ENCODE results near the gene MAPK7. TPM values are rescaled to one million over a fixed set of nuclear protein-coding genes. Genes with fewer than 3 reads are reported as not detected.

The MAPK7 gene
- total and polyA plus RNA-seq, 2 donors (not counting 3 experiments of a cell fraction or from before 2014, with no cell fraction given) = 16.8 to 30.7 TPM

GRCh38 chr17:19365833-19366636 is 12.3 kb upstream of the MAPK7 start:
- BruUV-seq (replicated peaks) = no TSS peak
- dilution Hi-C loops (cut with MboI; ENCODE audit: extremely low pct_ligation_motif_present, low sequenced_read_pairs) = no loop called here

More at GRCh38 chr17:19365833-19366636, 12.3 kb upstream of the MAPK7 start:
- no peak for TF ChIP-seq MAX (IDR thresholded peaks at IDR 0.05; ENCODE audit: insufficient read depth, insufficient read length)
- TF ChIP-seq EZH2 (IDR thresholded peaks at IDR 0.05; ENCODE audit: borderline replicate concordance, low read depth, low read length, severe bottlenecking) = no peak
- TF ChIP-seq MYC (IDR thresholded peaks at IDR 0.05; ENCODE audit: low read depth, low read length) = no peak
- TF ChIP-seq JUN (IDR thresholded peaks at IDR 0.05; ENCODE audit: borderline replicate concordance, insufficient read depth, insufficient read length, low read depth) = no peak
- TF ChIP-seq CTCF (IDR thresholded peaks at IDR 0.05; ENCODE audit: extremely low read depth in 1 of 2, insufficient read depth in 1 of 2, low read depth in 1 of 2, low read length in 2 of 2) = no peak
- no peak for TF ChIP-seq GATA2 (IDR thresholded peaks at IDR 0.05; ENCODE audit: insufficient read depth, insufficient read length, low read depth, low read length)
- TF ChIP-seq POLR2AphosphoS5 (IDR thresholded peaks at IDR 0.05; ENCODE audit: insufficient read depth, low read depth, low read length) = no peak
- TF ChIP-seq POLR2A (IDR thresholded peaks at IDR 0.05; ENCODE audit: low read depth, low read length) = no peak
- TF ChIP-seq FOS (IDR thresholded peaks at IDR 0.05; ENCODE audit: borderline replicate concordance, insufficient read depth, low read length) = no peak
- no peak overlapping the region for H3K4me2 ChIP-seq (ENCODE audit: insufficient read depth, low read length)
- no peaks in the 10 kb centered on the region for H3K27me3 ChIP-seq (ENCODE audit: control insufficient read depth in 2 of 2, insufficient read depth in 2 of 2, low read length in 2 of 2)
- intact Hi-C loops (cut with micrococcal nuclease) = no loop called here
- H3K9me1 ChIP-seq (replicated peaks; ENCODE audit: control insufficient read depth, extremely low read depth, insufficient read depth, low read length) = no peaks in the 10 kb centered on the region
- peaks cover 8% of the 10 kb centered on the region for H3K4me1 ChIP-seq (ENCODE audit: control insufficient read depth, extremely low read depth, insufficient read depth, low read length)
- H4K20me1 ChIP-seq (replicated peaks; ENCODE audit: control insufficient read depth, extremely low read depth, insufficient read depth, low read length) = no peaks in the 10 kb centered on the region
- no peaks in the 10 kb centered on the region for H3K36me3 ChIP-seq (ENCODE audit: control insufficient read depth in 2 of 2, extremely low read depth in 1 of 2, insufficient read depth in 2 of 2, low read length in 2 of 2)
- H3K79me2 ChIP-seq (ENCODE audit: control insufficient read depth, insufficient read depth, low read length) = no peaks in the 10 kb centered on the region
- FAIRE-seq (no peak), DNase-seq (ENCODE audit: low read depth, low spot score) (no peak)
- H3K9me3 ChIP-seq (replicated peaks; ENCODE audit: control insufficient read depth, insufficient read depth, low read length) = no peaks in the 10 kb centered on the region
- no peak overlapping the region for H2AFZ ChIP-seq (ENCODE audit: low read depth, low read length)
- ChIA-PET POLR2A (no interaction called here), CTCF (interaction anchor here (1.0 to 3.8 kb wide), 4 partner anchors 8 to 397 kb away, joined by 3 to 34 read pairs (median 7); no protein-coding TSS in a partner anchor)
- H3K9ac ChIP-seq (replicated peaks; ENCODE audit: extremely low read depth, insufficient read depth, low read length) = no peak overlapping the region
- no peak overlapping the region for H3K27ac ChIP-seq (ENCODE audit: insufficient read depth, low read depth, low read length)
- H3K4me3 ChIP-seq (replicated peaks in 1 of 3; ENCODE audit: insufficient read depth in 1 of 3, low read depth in 1 of 3, low read length in 3 of 3) = no peak overlapping the region

Measured in endothelial cell of umbilical vein (primary cell).